Stimulated activated CD4-positive, alpha-beta T cell treated with anti-CD3 and anti-CD28 coated beads, Interleukin-1b, Interleukin-23, amount 100 ng/mL, for 1 hour (primary cell): ENCODE measurements around the gene CEP112.
"Not testable (repeated sequence)": the region's sequence is repeated elsewhere in the genome, so short reads cannot be mapped to it uniquely, and the experiment has no call there.

Experiments
- DNase-seq, 2 donors: peaks; one replicate each; pipeline ENCODE4 v3.0.0-alpha.2; 2020; ENCODE audit warnings: low read depth in 2 of 2

Gene CEP112

DNA sequence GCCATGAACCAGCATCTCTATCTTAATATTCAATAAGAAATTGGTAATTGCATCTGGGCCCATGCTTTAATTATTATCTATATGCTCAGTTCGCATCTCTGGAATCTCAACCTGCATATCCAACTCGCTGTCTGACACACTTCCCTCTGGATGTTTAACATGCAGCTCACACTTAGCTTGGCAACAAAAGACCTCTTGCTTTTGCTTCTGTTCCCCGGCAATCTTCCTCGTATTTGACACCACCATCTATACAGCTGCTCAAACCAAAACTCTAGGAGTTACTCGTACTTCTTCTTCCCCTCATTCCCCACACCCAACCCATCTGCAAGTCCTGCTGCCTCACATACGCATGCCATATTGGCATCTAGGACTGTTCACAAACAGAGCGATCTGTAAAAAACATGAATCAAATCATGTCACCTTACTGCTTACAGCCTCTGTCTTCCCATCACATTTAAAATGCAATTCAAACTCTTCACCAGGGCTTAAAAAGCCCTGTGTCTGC, 300.6 kb downstream of the CEP112 start:
- no peak for DNase-seq

DNA sequence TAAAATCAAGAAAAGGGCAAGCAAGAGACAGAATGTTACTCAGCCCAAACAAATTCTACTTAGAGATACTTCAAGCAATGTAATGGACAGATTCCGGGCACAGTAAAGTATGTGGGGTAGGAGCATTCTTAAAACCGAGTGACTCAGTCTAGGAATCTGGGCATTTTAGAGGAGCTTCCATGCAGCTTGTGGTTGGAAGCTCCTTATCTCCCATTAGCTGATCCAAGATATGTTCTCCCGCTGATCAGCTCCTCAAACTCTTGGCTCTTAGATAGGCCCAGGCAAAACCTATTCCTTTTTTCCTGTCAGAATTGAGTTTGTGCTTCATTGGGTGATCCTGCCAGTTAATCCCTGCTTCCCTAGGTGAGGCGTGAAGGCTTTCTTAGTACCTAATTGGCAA, 303.3 kb downstream of the CEP112 start:
- no peak for DNase-seq

DNA sequence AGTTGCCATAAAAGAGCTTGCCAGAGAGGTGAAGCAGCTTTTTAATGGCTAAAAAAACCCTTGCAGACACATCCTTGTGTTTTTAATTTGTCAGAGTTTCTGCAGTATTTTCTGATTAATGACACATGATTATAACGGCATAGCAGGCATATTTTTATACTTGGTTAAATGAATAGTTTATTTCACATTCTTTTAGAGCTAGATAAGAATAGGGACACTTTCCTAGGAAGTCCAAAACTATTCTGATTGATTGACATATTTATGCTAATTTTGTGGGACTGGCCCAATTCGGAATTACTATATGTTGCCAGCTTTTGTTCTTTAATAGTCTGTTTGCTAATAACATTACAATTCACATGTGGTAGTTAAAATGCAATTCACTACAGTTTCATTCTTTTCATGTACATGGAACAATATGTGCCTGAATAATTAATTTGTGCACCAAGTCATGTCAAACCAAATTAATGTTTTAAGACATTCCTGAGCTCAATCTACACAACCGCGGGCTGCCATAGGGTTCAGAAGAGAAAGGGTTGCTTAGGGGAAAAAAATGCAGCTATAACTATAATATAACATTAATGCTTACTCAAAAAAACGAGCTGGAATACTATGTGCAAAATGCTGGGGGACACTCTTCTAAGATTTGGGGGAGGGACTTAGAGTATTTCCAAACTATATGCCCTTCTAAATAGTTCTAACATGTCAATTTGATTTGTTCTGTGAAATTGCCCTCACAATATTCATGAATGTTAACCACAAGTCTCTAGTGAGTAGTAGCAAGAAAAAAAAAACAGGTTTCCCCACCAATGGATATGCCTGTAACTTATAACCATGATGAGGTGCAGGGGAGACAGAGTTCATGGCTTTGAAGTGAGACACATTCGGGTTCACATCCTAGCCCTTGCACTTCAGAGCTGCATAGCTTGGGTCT, 305.4 kb downstream of the CEP112 start:
- no peak for DNase-seq

DNA sequence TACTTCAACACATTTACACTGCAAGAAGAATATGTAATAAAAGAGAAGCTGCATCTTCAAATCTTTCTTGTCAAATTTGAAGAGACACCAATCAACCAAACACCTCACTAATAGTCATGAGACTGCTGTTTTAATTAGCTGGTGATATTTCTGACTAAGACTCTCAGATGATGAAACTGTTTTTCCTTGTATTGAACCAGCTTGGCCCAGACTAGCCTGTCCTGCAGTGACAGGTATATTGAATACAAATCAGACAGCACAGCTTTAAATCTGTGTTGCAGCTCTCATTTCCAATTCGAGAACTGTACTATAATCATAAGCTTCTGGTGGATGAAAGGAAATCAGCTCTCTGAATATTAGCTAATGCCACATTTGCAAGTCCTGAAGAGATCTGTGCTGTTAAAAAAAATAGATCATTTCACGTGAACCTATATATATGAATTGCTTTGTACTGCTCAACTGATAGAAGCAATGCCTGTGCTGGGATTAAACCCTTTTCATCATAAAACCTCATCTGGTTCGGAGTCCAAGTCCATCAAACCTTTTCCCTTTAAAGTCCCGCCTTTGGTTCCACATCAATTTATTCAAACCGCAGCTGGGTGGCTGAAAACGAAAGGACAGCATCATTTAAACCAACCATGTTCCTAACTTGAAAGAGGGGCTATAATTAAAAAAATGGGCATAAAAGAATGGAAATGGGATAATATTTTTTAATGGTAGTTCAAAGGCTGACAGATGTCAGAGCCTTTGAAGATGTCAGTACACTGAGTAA, 306.2 kb downstream of the CEP112 start:
- no peak for DNase-seq

DNA sequence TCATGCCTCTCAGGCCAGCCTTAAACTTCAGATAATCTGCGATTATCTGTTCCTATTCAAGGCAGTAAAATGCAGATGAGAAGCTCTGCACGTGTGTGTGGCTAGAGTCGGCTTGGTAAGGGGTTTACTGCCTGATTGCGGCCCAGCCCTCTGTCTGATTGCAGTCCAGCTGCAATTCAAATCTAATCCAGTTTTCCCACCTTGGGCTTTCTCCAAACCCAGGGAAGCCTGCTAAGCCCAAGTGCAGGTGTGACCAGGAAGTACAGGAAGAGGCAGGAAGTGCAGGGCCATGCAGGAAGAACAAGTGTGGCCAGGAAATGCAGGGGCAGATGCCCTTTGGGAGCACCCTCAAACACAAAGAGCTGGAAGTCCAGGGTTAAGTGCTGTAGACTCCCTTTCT, 314.9 kb downstream of the CEP112 start:
- DNase-seq, result no peak

DNA sequence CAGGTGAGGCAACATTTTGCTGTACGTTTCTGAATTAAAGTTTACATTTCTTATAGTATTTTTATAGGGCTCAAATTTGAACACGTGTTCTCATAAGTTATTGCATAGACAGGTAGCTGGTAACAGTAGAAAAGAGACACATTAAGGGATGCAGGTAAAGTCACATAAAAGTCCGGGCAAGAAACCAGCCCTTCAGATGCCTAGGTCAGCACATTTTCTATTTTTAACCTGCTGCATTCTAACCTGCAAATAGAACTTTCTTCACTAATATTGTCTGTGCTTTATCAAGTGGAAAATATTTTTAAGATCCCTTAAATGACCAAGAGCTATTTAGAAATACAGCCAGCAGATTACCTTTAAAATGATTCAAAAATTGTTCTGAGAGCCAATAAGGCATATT, 323.1 kb downstream of the CEP112 start:
- DNase-seq, result no peak

DNA sequence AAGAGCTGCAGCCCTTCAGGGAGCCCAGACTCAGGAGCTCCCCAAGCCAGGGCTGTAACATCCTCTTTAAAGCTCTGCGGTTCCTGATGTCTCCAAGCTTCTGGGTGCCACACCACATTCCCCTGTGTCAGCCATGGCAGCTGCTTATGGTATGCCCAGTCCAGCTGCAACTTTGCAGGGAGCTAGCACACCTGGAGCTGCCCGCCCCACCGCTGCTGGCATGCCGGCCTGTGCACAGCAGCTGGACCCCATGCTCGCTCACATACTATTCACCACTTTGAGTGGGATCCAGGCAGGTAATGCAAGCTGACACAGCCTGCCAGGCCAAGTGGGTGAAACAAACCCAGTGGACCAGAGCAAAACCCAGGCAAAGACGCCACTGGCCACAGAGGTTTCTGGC, 324.9 kb downstream of the CEP112 start:
- no peak for DNase-seq

DNA sequence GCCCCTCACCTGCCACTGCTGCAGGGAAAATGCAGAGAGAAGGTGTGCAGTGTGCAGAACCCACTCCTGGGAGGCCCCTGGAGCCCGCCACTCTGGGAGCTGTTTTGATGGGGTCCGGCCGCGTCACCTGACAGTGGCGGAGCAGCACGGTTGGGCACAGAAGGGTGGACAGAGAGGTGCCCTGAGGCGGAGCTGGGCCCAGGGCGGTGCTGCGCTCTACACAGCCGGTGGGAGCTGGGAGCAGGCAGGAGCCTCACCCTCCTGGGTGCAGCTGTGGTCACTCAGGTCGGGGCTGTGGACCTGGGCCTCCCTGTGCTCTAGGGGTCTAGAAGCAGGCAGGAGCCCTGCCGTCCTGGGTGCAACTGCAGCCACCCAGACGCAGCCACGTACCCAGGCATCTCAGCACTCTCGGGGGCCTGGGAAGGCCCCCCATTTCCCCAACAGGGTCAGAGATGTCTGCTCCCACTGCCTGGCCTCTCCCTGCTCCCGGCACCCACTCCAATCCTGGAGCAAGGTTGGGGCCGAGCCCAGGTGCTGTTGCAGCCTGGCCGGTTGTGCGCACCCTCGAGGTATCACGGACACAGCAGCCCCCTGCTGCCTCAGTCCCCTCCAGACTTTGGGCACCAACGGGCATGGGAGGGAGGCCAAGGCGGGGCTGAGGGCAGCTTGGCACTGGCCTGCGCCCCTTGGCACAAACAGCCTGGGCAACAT, 326.1 kb downstream of the CEP112 start:
- no peak for DNase-seq

DNA sequence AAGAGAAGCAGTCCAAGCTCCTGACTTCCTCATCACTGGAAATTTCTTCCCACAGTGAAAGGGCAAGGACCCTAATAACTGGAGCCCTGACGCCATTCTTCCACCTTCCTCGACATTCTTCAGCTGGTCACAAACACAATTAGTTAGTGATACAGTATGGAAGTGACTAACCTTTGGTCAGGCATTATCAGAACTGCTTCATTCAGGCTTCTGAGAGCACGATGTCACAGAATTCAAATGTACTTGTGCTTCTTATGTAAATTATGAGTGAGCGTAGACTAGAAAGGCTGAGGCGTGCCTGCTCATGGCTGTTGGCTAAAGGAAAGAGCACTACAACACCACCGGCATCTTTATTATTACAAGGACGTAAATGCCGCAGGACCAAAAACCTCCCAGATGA, 327.5 kb downstream of the CEP112 start:
- no peak for DNase-seq

DNA sequence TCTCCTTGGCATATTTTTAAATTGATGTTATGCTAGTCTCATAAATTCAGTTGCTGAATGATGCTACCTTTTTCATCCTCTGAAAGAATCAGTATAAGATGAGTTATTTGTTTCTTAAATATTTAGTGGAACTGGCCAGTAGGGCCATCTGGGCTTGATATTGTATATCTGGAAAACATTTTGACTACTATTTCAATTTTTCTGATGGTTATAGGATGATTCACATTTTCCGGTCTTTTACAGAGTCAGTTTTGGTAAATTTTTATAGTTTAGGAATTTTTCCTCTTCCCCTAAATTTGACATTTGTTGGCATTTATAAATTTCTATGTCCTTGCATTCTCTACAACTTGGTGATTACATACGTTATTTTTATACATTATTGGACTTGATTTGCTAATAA, 334.2 kb downstream of the CEP112 start:
- DNase-seq, result no peak

DNA sequence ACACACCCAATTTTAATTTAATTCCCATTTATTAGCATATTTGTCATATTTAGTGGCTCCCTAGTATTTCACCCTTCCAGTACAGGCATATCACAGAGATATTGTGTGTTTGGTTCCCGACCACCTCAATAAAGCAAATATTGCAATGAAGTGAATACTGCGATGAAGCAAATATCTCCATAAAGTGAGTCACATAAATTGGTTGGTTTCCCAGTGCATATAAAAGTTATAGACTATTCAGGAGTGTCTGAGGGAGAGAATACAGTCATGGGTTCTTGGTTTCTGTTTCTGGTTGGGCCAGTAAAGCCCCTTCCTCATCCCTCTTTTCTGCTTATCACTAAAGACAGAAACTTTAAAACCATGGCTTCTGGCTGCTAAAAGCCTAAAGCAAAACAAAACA, 335.1 kb downstream of the CEP112 start:
- DNase-seq, result no peak

DNA sequence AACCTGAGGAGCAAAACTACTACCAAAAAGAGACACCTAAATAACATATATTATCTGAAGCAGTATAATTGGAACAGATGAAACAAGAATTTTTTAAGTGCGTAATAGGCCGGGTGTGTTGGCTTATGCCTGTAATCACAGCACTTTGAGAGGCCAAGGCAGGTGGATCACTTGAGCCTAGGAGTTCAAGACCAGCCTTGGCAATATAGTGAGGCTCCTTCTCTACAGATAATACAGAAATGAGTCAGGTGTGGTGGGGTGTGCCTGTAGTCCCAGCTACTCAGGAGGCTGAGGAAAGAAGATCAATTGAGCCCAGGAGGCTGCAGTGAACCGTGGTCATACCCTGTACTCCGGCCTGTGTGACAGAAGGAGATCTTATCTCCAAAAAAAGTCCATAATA, 336.3 kb downstream of the CEP112 start:
- DNase-seq, result no peak

DNA sequence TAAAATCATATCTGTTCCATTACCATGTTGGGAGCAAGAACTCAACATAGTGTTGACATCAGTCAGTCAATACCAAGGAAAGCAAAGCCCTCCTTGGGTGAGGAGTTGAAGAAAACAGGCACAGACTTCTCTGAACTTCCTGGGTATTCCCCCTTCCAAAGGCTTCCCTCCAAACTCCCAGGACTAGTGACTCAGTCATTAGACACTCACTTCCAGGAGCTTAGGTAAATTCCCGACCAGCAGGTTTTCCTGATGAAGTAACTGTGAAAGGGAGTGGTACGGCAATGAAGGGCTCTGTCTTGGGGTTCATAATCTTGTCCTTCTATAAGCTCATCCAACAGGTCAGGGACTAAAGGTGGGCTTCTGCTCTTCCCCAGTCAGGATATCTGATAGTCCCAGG, 336.7 kb downstream of the CEP112 start:
- no peak for DNase-seq

DNA sequence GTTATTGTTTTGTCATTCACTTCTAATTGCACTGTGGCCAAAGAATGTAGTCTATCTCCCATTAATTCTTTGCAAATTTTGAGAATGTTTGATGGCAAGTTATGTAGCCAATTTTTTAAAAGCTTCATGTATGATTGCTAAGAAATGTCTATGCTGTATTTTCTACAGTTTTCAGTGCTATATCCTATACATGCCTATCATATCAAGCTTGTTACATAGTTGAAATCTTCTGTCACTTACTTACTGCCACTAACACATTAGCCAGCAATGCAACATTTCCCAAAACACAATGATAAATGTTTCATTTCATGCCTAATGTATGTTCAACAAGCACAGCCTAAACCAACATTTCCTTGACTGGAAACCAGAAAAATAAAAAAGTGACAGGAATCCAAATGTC, 338.1 kb downstream of the CEP112 start:
- no peak for DNase-seq

DNA sequence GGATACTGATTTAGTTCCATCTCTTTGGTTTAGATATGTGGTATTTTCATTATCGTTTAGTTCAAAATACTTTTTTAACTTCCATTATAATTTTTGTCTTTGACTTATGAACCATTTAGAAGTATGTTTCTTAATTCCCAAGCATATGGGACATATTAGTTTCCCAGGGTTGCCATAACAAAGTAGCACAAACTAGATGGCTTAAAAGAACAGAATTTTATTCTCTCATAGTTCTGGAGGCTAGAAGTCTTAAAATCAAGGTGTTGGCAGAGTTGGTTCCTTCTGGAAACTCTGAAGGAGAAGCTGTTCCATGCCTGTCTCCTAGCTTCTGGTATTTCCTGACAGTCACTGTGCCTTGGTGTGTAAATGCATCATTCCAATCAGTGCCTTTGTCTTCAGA, 339.0 kb downstream of the CEP112 start:
- DNase-seq, result no peak

DNA sequence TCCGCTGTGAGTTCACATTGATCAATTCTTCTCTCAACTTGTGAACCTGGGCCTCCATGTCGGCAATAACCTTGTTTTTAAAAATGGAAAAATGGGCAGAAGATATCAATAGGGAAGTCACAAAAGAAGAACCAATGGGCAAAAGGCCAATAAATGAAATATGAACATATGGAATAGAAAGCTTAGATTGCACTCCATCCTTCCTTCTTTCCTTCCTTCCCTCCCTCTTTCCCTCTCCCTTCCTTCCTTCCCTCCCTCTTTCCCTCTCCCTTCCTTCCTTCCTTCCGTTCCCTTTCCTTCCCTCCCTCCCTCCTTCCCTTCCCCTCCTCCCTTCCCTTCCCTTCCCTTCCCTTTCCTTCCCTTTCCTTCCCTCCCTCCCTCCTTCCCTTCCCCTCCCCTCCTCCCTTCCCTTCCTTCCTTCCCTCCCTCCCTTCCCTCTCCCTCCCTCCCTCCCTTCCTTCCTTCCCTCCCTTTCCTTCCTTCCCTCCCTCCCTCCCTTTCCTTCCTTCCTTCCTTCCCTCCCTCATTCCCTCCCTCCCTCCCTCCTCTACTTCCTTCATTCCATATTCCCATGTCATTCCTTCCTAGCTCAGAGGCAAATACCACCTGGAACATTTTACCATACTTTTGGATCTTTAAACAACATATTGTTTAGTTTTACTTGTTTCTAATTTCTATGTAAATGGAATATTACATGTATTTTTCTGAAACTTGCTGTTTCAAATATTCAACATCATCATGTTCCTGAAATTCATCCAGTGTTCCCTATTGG, 339.8 kb downstream of the CEP112 start:
- DNase-seq, result no peak

DNA sequence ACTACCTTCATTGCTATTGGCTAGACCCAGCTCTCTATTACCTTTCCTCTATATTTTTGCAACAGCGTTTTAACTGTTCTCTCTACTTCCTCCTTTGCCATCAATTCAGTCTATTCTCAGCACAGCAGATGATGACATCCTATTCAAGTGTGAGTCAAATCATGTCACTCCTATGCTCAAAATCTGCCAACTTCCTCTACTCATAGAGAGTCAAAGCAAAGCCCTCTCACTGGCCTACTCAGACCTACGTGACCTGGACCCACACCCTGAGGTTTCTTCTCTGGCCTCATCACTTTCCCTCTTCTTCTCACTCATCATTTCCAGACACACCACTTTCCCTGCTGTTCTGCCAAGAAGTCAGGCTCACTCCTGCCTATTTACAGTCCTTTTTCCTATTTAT, 341.4 kb downstream of the CEP112 start:
- DNase-seq, result no peak

DNA sequence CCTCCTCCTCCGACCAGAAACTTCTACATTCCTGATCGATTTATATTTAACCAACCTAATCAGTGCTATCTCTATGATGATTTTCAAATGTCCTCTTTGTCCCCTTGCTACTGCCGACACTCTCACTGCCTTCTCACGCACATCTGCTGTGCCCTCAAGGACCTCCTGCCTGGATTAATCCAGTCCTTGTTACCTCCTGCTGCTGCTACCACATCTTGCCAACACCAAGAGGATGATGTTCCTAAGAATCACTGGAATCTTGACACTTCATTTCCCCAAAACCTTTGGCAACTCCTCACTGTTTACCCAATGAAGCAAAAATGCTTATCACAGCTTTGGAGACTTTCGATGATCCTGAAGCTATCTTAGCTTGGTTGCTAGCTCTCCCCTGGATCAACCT, 343.2 kb downstream of the CEP112 start:
- no peak for DNase-seq

DNA sequence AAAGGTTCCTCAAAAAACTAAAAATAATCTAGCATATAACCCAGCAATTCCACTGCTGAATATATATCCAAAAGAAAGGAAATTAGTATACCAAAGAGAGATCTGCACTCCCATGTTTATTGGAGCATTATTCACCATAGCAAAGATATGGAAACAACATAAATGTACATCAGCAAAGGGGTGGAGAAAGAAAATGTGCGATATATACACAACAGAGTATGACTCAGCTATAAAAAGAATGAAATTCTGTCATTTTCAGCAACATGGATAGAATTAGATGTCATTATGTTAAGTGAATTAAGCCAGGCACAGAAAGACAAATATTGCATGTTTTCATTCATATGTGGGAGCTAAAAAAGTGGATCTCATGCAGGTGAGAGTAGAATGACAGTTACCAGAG, 350.8 kb downstream of the CEP112 start:
- DNase-seq, result no peak

DNA sequence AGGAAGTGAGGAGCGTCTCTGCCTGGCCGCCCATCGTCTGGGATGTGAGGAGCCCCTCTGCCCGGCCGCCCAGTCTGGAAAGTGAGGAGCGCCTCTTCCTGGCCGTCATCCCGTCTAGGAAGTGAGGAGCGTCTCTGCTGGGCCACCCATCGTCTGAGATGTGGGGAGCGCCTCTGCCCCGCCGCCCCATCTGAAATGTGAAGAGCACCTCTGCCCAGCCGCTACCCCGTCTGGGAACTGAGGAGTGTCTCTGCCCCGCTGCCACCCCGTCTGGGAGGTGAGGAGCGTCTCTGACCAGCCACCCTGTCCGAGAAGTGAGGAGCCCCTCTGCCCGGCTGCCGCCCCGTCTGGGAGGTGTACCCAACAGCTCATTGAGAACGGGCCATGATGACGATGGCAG, 354.7 kb downstream of the CEP112 start:
- DNase-seq, result not testable (repeated sequence)

DNA sequence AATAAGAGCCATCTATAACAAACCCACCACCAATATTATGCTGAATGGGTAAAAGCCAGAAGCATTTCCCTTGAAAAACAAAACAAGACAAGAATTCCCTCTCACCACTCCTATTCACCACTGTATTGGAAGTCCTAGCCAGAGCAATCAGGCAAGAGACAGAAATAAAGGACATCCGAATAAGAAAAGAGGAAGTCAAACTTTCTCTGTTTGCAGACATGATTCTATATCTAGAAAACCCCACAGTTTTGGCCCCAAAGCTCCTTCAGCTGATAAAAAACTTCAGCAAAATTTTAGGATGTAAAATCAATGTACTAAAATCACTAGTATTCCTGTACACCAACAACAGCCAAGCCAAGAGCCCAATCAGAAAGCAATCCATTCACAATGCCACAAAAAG, 358.7 kb downstream of the CEP112 start:
- DNase-seq, result no peak

DNA sequence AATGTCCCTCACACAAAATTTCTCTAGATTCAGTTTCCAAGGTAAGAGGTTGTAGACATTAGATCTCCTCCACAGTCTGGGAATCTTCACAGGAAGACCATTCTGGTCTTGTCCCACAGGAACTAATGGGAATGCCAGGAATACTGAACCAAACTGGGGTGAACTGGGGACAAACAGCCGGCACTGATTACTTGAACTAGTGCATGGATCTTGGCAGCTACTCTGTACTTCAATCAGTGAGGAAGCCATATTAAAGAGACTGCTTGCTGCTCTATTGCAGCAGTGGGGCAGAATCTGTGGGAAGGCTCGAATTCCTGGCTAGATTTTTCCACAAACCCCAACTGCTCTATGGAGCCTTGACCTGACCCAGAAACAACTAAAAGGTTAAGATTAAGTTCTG, 361.6 kb downstream of the CEP112 start:
- no peak for DNase-seq
